IPS-15b (cell line): ENCODE measurements around the gene GARNL3.

ENCODE experiments used
- H3K27me3 ChIP-seq: one replicate; pipeline ENCODE4 v1.6.1; 2013; ENCODE audit warnings: low read length; ENCODE audit not compliant: control insufficient read depth, insufficient read depth
- H3K36me3 ChIP-seq: one replicate; pipeline ENCODE4 v1.6.1; 2013; ENCODE audit warnings: low read length; ENCODE audit not compliant: control insufficient read depth, insufficient read depth
- H3K4me1 ChIP-seq: one replicate; pipeline ENCODE4 v1.6.1; 2013; ENCODE audit warnings: mild to moderate bottlenecking, low read length; ENCODE audit not compliant: control insufficient read depth, insufficient read depth
- H3K4me3 ChIP-seq: one replicate; pipeline ENCODE4 v1.5.1; 2013; ENCODE audit warnings: low read depth, low read length
- H3K9ac ChIP-seq: one replicate; pipeline ENCODE4 v1.6.1; 2013; ENCODE audit warnings: low read depth, mild to moderate bottlenecking, low read length
- H3K9me3 ChIP-seq: one replicate; pipeline ENCODE4 v1.6.1; 2013; ENCODE audit warnings: mild to moderate bottlenecking, low read length; ENCODE audit not compliant: control insufficient read depth, insufficient read depth

GARNL3 gene

DNA sequence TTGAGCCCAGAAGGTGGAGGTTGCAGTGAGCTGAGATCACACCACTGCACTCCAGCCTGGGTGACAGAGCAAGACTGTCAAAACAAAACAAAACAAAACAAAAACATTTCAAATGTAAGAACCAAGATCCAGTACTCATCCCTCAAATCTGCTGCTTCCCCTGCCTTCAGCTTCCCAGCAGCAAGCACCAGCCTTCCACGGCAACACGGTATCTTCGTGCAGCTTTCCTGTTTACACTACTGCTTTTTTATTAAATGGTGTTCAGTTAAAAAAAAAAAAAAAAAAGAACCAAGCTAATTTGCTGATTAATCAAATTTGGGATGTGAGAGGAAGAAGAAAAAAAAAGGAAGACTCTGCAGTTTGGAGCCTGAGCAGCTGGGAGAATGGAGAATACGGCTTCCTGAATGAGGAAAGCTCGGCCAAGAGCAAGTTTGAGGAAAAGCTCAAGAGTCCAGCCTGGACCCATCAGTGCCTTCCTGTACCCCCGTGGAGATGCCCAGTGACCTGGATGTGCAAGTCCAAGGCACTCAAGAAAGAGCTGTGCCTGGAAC is 104.4 kb downstream of the GARNL3 start:
- Histone ChIP-seq H3K9ac (no peak overlapping the region), H3K27me3 (no peaks in the 10 kb centered on the region), H3K36me3 (no peaks in the 10 kb centered on the region), H3K4me1 (peaks cover 6% of the 10 kb centered on the region), H3K4me3 (no peak overlapping the region), H3K9me3 (no peaks in the 10 kb centered on the region)

DNA sequence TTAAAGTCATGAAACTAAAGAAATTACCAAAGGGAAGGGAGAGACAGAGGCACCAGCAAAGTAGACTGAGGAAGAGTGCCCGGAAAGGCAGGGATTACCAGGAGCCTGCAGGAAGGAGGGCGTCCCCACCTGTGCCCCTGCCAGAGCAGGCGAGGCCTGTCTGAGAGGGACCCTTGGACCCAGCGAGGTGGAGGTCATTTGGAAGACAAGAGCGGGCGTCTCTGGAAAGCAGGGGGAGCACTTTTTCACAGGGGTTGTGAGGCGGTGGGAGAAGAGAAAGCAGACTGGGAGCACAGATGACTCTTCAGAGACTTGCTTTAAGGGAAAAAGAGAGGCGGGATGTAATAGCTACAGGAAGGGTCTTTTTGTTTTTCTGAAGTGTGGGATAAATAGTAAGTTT is 104.9 kb downstream of the GARNL3 start:
- no peaks in the 10 kb centered on the region for H3K27me3 ChIP-seq
- H3K4me1 ChIP-seq: peaks cover 6% of the 10 kb centered on the region
- no peaks in the 10 kb centered on the region for H3K36me3 ChIP-seq
- no peak overlapping the region for H3K9ac ChIP-seq
- H3K9me3 ChIP-seq: no peaks in the 10 kb centered on the region
- no peak overlapping the region for H3K4me3 ChIP-seq

DNA sequence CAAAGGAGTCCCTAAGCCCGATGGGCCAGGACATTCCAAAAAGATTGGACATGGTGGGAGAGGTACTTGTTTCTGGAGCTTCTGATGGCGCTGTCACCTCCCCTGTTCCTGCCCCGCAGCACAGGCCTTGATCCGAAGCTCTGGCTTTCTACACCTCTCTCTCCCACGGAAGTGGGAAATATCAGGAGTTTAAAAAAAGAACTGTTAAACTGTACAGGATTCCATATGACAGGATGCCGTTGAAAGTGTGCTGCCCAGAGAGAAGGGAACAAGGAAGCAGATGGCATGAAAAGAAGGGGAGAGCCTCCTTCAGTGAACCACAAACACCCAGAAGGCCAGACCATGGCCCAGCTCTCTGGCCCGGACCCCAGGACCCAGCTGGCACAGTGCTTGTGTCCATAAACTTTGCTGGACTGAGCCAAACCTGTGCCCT is 105.6 kb downstream of the GARNL3 start:
- H3K36me3 ChIP-seq: no peaks in the 10 kb centered on the region
- no peak overlapping the region for H3K4me3 ChIP-seq
- peaks cover 6% of the 10 kb centered on the region for H3K4me1 ChIP-seq
- no peaks in the 10 kb centered on the region for H3K9me3 ChIP-seq
- no peak overlapping the region for H3K9ac ChIP-seq
- H3K27me3 ChIP-seq: no peaks in the 10 kb centered on the region

DNA sequence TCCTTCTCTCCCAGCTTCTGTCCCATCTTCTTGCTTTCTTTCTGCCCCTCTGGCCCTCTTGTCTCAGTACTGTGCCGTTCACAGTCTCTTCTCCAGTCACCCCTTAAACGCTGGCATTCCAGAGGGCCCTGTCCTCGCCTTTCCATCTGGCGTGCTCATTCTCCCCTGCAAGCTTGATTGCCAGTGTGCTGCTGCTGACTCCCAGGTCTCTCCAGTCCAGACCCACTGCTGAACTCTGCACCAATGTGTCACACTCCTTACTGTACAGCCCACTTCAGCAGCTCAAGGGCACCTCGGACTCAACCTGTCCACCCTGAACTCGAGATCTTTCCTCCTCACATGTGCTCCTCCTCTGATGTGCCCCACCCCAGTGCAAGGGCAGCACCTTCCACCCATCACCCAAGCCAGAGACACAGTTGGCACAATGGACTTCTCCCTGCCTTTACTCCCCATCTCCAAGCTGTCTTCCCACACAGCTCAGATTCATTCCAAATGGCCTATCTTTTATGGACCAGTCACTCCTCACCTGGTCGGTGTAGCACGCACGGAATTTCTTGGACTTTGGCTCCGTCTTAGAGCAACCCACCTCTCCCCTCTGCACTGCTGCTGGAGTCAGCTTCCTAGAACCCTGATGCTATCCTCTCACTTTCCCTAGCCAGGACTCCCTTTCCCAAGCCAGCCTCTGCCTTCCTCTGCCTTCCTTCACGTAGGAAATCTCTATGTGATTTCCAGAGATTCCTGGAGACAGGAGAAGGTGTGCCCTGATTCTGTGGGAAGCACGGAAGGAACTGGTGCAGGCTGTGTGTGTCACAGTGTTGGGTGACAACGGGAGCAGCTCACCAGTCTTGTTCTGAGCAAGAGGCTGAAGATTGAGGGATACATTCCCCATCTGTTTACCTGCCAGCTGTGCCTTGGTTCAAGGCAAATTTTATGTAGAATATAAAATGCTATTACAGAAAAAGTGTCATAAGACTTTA is 106.4 kb downstream of the GARNL3 start:
- Histone ChIP-seq H3K27me3 (no peaks in the 10 kb centered on the region), H3K9ac (no peak overlapping the region), H3K4me3 (no peak overlapping the region), H3K36me3 (no peaks in the 10 kb centered on the region), H3K4me1 (peaks cover 6% of the 10 kb centered on the region), H3K9me3 (no peaks in the 10 kb centered on the region)

DNA sequence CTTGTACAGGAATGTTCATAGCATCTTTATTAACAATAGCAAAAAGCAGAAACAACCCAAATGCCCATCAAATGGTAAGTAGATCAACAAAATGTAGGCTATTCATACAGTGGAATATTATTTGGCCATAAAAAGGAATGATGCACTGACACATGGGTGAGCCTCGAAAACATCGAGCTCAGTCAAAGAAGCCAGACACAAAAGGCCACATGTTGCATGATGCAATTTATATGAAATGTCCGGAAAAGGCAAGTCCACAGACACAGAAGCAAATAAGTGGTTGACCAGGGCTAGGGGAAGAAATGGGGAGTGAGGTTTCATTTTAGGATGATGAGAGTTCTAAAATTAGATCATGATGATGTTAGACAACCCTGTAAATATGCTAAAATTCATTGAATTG is 115.9 kb downstream of the GARNL3 start:
- no peaks in the 10 kb centered on the region for H3K27me3 ChIP-seq
- H3K9me3 ChIP-seq: no peaks in the 10 kb centered on the region
- no peak overlapping the region for H3K9ac ChIP-seq
- no peak overlapping the region for H3K4me3 ChIP-seq
- H3K4me1 ChIP-seq: no peaks in the 10 kb centered on the region
- no peaks in the 10 kb centered on the region for H3K36me3 ChIP-seq

DNA sequence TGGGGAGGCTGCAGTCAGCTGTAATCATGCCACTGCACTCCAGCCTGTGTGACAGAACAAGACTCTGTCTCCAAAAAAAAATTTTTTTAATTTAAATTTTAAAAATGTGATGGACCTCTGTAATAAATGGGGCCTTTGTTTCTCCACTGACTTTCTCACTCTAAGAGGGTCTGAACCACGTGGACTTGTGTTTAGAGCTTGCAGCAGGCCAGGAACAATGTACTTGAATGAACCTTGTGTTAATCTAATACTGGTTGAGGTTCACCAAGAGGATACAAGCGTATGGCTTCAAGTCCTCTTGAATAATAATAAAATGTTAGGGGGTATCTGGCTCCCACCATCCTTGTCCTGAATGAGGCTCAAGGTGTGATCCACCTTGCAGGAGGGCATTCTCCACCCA is 118.0 kb downstream of the GARNL3 start:
- H3K27me3 ChIP-seq: no peaks in the 10 kb centered on the region

DNA sequence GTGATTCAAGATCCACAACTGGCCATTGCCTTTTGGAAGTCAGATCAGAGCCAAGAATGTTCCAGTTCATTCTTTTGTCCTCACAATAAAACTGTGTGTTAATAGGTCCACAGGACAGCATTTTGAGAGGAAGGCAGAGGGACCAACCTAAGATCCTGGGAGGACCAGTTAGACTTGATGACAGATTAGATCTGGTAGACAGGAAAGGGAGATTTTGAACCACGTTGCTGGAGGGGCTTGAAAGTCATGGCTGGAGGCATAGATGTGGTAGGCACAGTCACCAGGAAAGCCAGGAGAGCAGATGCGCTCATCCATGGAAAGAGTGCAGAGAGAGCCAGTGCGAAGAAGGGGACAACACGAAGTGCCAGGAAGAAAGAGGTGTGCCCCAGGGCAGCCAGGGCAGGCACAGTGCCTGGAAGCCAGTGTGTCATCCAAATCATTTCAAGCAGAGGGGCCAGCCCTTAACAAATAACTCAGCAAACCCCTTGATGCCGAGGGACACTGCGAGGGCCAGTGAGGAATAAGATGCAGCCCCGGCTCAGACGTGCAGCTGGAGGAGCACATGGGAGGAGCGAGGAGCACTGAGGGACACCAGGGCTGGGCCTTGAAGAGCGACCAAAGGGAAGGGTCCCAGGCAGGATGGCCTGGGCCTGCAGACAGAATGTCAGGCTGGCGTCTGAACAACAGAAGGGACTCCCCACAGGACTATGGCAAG is 119.6 kb downstream of the GARNL3 start:
- Histone ChIP-seq H3K9ac (no peak overlapping the region), H3K27me3 (no peaks in the 10 kb centered on the region), H3K36me3 (no peaks in the 10 kb centered on the region), H3K4me1 (peaks cover 3% of the 10 kb centered on the region), H3K4me3 (no peak overlapping the region), H3K9me3 (no peaks in the 10 kb centered on the region)

More for the DNA sequence above, 118.0 kb downstream of the GARNL3 start:
- Histone ChIP-seq H3K36me3 (no peaks in the 10 kb centered on the region), H3K9me3 (no peaks in the 10 kb centered on the region), H3K9ac (no peak overlapping the region), H3K4me3 (no peak overlapping the region), H3K4me1 (no peaks in the 10 kb centered on the region)

DNA sequence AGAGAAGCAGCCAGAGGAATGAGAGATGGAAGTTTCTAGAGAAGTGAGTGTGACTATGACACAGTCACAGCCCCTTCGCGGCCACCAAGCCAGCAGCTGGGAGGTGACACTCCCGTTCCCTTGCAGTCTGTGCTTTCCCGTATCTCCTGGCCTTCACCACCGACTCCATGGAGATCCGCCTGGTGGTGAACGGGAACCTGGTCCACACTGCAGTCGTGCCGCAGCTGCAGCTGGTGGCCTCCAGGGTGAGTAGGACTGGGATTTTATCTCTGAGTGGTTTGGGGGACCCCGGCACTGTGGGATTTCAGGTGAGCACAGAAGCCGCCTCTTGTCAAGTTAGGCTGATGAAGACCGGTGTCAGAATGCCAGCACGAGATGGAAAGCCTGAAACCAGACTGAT is 120.3 kb downstream of the GARNL3 start:
- Histone ChIP-seq H3K27me3 (no peaks in the 10 kb centered on the region), H3K9me3 (no peaks in the 10 kb centered on the region), H3K4me3 (no peak overlapping the region), H3K36me3 (no peaks in the 10 kb centered on the region), H3K9ac (no peak overlapping the region), H3K4me1 (peaks cover 3% of the 10 kb centered on the region)

DNA sequence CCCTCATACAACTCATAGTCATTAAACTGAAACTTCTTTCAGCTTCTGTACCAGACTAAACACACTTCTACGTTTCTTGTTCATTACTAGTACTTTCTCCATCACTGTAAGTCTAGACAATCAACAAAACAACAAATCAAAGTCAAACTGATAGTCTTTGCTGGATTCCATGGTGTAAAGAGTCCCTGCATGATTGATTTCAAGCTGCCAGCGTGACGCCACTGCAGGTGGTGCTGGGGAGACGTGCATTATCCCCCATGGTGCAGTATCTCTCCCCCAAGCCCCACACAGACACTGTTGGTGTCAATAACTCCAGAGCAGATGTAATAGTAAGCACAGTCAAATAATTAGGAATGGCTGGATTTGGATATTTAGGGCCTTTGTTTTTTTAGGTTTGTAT is 121.7 kb downstream of the GARNL3 start:
- Histone ChIP-seq H3K4me1 (peaks cover 3% of the 10 kb centered on the region), H3K4me3 (no peak overlapping the region), H3K36me3 (no peaks in the 10 kb centered on the region), H3K9me3 (no peaks in the 10 kb centered on the region), H3K9ac (no peak overlapping the region), H3K27me3 (no peaks in the 10 kb centered on the region)

DNA sequence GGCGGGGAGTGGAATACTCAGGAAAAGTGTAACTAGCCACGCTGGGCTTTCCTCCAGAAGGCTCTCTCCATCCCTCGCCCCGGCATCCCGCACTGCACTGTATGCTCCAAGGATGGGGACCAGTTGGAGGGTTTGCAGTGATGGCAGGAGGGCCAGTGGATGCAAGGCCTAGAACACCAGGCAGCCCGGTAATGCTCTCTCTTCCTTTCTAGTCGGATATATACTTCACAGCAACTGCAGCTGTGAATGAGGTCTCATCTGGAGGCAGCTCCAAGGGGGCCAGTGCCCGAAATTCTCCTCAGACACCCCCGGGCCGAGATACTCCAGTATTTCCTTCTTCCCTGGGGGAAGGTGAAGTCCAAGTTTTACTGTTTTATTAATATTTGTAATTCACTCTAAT is 122.4 kb downstream of the GARNL3 start:
- Histone ChIP-seq H3K36me3 (no peaks in the 10 kb centered on the region), H3K4me3 (no peak overlapping the region), H3K9me3 (no peaks in the 10 kb centered on the region), H3K4me1 (peaks cover 3% of the 10 kb centered on the region), H3K27me3 (no peaks in the 10 kb centered on the region), H3K9ac (no peak overlapping the region)

DNA sequence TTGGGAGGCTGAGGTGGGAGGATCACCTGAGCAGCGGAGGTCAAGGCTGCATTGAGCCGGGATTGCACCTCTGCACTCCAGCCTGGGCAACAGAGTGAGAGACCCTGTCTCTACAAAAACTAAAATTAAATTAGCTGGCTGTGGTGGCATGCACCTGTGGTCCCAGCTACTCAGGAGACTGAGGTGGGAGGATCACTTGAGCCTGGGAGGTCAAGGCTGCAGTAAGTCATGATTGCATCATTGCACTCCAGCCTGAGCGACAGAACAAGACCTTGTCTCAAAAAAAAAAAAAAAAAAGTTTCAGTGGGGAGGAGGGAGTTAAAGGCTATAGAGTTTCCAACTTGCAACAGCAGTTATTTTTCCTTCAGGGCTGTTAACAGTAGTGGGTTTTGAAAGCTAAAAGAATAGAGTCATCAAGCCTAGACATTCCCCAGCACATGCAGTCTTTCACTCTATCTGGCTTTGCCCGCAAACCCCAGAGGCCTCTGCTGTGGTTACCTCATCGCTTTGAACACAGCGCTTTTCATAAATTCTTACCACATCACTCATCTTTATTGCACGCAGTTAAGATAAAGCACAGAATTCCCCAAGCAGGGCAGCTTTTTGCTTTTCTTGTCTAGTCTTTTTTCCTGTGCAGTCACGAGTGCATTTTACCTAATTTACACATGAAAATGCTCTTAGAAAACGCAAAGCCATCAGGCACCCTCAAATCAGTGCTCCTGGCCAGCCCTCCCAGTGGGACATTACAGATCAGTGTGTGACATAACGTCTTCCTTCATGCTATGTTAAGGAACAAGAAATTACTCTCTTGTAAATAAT is 123.7 kb downstream of the GARNL3 start:
- Histone ChIP-seq H3K36me3 (no peaks in the 10 kb centered on the region), H3K4me3 (no peak overlapping the region), H3K27me3 (no peaks in the 10 kb centered on the region), H3K4me1 (peaks cover 3% of the 10 kb centered on the region), H3K9me3 (no peaks in the 10 kb centered on the region), H3K9ac (no peak overlapping the region)
